ENCODE measurements around the gene SP100.

DNA sequence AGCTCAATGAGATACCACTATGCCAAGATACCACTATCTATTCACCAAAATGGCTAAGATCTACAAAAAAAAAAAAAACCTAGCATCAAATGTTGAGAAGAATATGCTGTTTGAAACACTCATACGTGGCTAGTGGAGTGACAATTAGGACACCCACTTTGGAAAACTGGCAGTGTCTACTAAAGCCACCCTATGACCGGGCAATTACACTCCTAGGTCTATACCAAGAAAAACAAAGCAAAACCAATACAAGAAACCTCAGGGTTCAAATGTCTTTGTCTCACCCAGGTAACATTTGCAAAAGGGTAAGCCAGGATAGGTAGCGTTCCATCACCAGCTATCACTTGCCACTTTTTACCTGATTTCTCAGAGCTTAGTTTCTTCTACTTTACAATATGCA is 173.0 kb downstream of the SP100 start:
- TF ChIP-seq CTCF (IDR thresholded peaks at IDR 0.05) (no peak), POLR2A (IDR thresholded peaks at IDR 0.05) (no peak)

All from prostate gland (tissue), 2 donors.